Nucleus accumbens (tissue), 56 donors: ENCODE results near the gene INPP5B.
"Not testable (repeated sequence)": the region's sequence is repeated elsewhere in the genome, so short reads cannot be mapped to it uniquely, and the experiment has no call there.

Experiments
- DNase-seq, 56 donors: peaks; one replicate each; lab custom pipeline; 2025; lab: John Stamatoyannopoulos, UW

The INPP5B gene

GRCh38 chr1:37915476-37916093 lies 31.3 kb downstream of the INPP5B start:
- no peak for DNase-seq

- no peak for DNase-seq
These were observed 32.0 kb downstream of the INPP5B start for GRCh38 chr1:37914719-37915475.

- DNase-seq = not testable (repeated sequence)
These were observed 35.4 kb downstream of the INPP5B start for GRCh38 chr1:37911478-37911877.

DNA sequence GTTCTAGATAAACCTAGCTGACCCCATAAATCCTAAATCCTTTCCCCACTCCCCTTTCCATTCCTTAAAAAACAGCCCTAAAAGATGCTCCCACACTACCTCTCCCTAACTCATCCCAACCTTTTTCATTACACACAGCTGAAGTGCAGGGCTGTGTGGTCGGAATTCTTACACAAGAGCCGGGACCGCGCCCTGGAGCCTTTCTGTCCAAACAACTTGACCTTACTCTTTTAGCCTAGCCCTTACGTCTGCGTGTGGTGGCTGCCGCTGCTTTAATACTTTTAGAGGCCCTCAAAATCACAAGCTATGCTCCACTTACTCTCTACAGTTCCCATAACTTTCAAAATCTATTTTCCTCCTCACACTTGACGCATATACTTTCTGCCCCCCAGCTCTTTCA lies 36.0 kb downstream of the INPP5B start:
- DNase-seq = not testable (repeated sequence)

GRCh38 chr1:37908531-37908930 lies 38.3 kb downstream of the INPP5B start:
- DNase-seq = peak in 5 of 56 donors; percentile 2 to 12 (median 9)

DNA sequence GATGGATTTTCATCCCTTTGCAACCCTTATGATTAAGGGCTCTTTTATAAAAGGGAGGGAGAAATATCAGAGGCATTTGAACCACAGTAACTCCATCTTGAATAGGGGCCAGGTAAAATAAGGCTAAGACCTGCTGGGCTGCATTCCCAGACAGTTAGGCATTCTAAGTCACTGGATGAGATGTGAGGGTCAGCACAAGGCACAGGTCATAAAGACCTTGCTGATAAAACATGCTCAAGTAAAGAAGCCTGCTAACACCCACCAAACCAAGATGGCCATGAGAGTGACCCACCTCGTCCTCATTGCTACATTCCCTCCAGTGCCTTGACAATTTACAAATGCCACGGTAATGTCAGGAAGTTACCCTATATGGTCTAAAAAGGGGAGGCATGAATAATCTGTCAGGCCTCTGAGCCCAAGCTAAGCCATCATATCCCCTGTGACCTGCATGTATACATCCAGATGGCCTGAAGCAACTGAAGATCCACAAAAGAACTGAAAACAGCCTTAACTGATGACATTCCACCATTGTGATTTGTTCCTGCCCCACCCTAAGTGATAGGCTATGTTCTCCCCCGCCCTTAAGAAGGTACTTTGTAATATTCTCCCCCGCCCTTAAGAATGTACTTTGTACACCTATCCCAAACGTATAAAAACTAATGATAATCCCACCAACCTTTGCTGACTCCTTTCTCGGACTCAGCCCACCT lies 39.3 kb downstream of the INPP5B start:
- not testable (repeated sequence) for DNase-seq

- DNase-seq = not testable (repeated sequence)
These were observed 40.3 kb downstream of the INPP5B start for GRCh38 chr1:37906591-37906990.

DNA sequence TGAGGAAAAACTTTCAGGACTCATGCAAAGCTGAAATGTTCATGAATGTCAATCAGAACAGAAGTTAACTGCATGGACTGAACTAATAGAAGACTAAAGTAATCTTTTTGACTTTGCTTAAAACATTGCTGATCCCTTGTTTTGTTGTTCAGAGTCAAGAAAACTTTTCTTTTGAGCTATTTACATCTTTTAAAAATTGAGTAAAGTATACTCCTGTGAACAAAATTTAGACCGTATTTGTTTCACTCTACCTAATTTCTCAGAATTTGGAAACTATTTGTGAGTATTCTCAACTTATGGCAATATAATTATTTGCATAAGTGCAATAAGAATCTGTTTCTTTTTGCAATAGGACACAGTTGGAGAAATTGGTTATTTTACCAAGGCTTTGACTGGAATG lies 41.1 kb downstream of the INPP5B start:
- no peak for DNase-seq

- DNase-seq = not testable (repeated sequence)
These were observed 42.9 kb downstream of the INPP5B start for GRCh38 chr1:37903921-37904320.

GRCh38 chr1:37902983-37903382 lies 43.9 kb downstream of the INPP5B start:
- no peak for DNase-seq

- no peak for DNase-seq
These were observed 45.0 kb downstream of the INPP5B start for GRCh38 chr1:37901893-37902225.

DNA sequence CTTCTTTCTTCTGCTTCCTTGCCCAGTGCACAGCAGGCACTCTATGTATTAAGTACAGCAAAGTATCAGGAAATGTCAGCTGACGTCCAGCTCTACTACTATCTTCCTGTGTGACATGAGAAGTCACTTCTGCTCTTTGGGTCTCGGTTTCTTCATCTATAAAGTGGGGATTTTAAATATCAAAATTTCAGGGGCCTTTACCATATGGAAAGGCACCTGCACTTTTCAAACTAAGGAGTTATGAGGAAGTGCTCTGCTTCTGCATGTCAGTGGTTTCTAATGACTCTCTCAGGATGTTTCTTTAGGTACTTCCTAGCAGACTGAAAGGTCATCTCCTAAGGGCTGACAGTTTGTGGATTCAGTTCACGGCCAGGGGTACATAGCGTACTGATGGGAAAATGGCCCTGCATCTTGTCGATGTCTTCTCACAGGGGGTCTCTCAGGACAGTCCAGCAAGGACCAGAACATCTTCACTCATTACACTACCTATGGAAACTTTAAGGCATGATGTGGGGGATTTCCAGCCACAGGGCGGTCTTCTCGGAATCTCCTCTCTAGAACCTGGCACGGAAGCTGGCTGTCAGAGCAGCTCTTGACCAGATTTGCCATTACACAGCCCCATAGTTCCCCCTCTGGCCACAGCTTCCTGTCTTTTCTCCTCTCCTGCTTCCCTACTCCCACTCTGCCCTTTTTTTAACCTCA lies 45.5 kb downstream of the INPP5B start:
- no peak for DNase-seq

DNA sequence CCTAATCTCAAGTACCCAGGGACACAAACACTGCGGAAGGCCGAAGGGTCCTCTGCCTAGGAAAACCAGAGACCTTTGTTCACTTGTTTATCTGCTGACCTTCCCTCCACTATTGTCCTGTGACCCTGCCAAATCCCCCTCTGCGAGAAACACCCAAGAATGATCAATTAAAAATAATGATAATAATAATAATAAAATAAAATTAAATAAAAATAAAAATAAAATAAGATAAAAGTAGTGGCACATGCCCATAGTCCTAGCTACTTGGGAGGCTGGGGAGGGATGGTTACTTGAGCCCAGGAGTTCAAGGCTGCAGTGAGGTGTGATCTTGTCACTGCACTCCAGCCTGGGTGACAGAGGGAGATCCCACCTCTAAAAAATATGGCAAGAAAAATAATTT lies 49.3 kb downstream of the INPP5B start:
- DNase-seq = not testable (repeated sequence)

- no peak for DNase-seq
These were observed 53.2 kb downstream of the INPP5B start for GRCh38 chr1:37893673-37894072.

- DNase-seq = no peak
These were observed 54.5 kb downstream of the INPP5B start for GRCh38 chr1:37892151-37893047.

- DNase-seq = no peak
These were observed 56.4 kb downstream of the INPP5B start for GRCh38 chr1:37890378-37891014.

DNA sequence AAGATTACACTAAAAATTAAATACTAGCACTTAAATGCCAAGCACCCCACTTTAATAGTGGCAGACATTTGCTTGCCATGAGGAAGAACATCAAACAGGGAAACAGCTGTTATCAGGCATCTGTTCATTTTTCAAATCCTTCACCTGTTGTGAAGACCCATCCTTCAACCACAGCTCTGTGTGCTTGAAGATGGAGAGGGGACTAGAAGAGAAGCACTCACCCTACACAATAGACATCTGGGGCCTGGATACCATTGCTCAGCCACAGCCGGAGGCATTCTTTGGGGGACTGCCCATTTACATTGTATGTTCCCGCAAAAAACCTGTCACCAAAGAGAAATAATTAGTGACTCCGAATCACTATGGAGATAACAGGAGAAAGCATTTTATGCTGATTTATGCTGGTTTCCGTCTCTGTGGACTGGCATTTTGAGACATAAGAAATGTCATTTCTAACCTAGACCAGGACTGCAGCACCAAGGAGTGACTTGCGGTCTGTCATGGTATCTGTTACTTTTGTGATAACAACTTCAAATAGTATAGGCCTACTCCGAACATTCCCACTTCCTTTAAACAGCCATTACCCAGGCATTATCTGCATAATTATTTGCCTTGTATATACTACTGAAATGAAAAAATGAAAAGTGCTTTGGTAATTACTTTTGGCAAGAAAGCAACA lies 58.7 kb downstream of the INPP5B start:
- no peak for DNase-seq

DNA sequence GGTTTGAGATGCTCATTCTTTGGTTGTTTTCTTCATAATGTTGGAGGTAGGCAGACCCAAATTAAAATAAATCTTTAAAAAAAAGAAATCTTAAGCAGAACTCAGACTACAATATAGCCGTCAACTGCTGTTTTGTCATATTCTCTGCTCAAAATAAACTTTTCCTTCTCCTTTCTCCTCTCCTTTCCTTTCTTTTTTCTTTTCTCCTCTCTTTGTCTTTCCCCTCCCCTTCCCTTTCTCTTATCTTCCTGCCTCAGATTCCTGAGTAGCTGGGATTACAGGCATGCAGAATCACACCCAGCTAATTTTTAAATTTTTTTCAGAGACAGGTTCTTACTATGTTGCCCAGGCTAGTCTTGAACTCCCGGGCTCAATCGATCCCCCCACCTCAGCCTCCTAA lies 62.7 kb downstream of the INPP5B start:
- no peak for DNase-seq

GRCh38 chr1:37883671-37884070 lies 63.2 kb downstream of the INPP5B start:
- no peak for DNase-seq
